Natural killer cell treated with Interleukin-12 subunit alpha and Interleukin-12 subunit beta and Interleukin-15 and Interleukin-18, amount 100 ng/mL, for 72 hours (primary cell): ENCODE measurements around the gene SRCAP. TPM values are rescaled to one million over a fixed set of nuclear protein-coding genes. Genes with fewer than 3 reads are reported as not detected.

ENCODE experiments used
- ATAC-seq, 2 donors: fragments of 150-1000 bp; cut with Tn5 transposase in 1 of 2; sonication (Bioruptor Pico), chemical (Tn5 transposase) in 1 of 2; 2 replicates each; pipeline ENCODE4 v1.10.0; 2021
- DNase-seq: peaks from one replicate; pipeline ENCODE4 v3.0.0; 2022; ENCODE audit warnings: low spot score
- H3K27ac Mint-ChIP-seq, 2 donors: 1 replicate in 1 of 2; 2 replicates in 1 of 2; pipeline ENCODE4 v1.8.0; 2022; ENCODE audit warnings: mixed read lengths in 2 of 2, mild to moderate bottlenecking in 1 of 2, moderate library complexity in 1 of 2
- H3K27me3 Mint-ChIP-seq, 2 donors: 1 replicate in 1 of 2; 2 replicates in 1 of 2; pipeline ENCODE4 v1.8.0; 2022; ENCODE audit warnings: mixed read lengths in 2 of 2
- H3K36me3 Mint-ChIP-seq: one replicate; pipeline ENCODE4 v1.8.0; 2022; ENCODE audit warnings: mixed read lengths
- H3K4me1 Mint-ChIP-seq, 2 donors: 1 replicate in 1 of 2; 2 replicates in 1 of 2; pipeline ENCODE4 v1.8.0; 2022; ENCODE audit warnings: low read depth in 2 of 2, mixed read lengths in 2 of 2, mild to moderate bottlenecking in 1 of 2
- H3K4me3 Mint-ChIP-seq: one replicate; pipeline ENCODE4 v1.8.0; 2022; ENCODE audit warnings: mixed read lengths
- H3K9me3 Mint-ChIP-seq: 2 replicates; pipeline ENCODE4 v1.8.0; 2022; ENCODE audit warnings: mixed read lengths
- total RNA-seq, 2 donors: library from RNA; stranded (reverse); gene quantifications; one replicate each; pipeline ENCODE4 v1.2.3, GENCODE V29; 2022

SRCAP gene
- total RNA-seq, 2 donors from 2014 or later: 90.8 to 121 TPM

DNA sequence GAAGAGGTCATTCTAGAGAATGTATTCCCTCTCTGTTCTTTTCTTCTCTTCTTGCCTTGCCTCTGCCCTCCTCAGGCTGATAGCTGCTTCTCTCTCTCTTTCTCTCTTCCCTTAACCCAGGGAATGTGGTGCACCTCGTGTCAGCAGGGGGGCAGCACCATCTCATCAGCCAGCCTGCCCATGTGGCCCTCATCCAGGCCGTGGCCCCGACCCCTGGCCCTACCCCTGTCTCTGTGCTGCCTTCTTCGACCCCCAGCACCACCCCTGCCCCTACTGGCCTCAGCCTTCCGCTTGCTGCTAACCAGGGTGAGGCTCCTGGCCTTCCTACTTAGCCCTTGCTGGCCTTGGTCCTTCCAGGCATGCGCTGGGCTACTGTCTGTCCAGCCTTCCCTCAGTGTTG lies 23.5 kb downstream of the SRCAP start:
- Mint-ChIP-seq H3K36me3 (peaks cover 44% of the 10 kb centered on the region), H3K4me1 (peaks cover 17 to 25% of the 10 kb centered on the region in 2 donors), H3K27me3 (no peaks in the 10 kb centered on the region), H3K27ac (peak overlapping the region in 1 of 2 donors; percentile 12), H3K4me3 (no peak overlapping the region), H3K9me3 (no peaks in the 10 kb centered on the region)
- ATAC-seq (peak in 1 of 2 donors; percentile 31), DNase-seq (no peak)

DNA sequence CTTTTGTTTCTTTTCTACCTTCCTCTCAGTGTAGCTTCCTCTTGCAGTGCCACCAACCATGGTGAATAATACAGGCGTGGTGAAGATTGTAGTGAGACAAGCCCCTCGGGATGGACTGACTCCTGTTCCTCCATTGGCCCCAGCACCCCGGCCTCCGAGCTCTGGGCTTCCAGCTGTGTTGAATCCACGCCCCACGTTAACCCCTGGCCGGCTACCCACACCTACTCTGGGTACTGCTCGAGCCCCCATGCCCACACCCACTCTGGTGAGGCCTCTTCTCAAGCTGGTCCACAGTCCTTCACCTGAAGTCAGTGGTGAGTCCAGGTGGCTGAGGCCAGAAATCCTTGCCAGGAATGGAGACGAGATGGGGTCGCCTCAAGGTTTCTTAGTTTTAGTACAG lies 23.9 kb downstream of the SRCAP start:
- DNase-seq (no peak), ATAC-seq (no peak)
- peaks cover 17 to 26% of the 10 kb centered on the region in 2 donors for H3K4me1 Mint-ChIP-seq
- peak overlapping the region; percentile 12 to 42 for H3K27ac Mint-ChIP-seq
- H3K27me3 Mint-ChIP-seq: no peaks in the 10 kb centered on the region
- peaks cover 46% of the 10 kb centered on the region for H3K36me3 Mint-ChIP-seq
- no peaks in the 10 kb centered on the region for H3K9me3 Mint-ChIP-seq
- no peak overlapping the region for H3K4me3 Mint-ChIP-seq

DNA sequence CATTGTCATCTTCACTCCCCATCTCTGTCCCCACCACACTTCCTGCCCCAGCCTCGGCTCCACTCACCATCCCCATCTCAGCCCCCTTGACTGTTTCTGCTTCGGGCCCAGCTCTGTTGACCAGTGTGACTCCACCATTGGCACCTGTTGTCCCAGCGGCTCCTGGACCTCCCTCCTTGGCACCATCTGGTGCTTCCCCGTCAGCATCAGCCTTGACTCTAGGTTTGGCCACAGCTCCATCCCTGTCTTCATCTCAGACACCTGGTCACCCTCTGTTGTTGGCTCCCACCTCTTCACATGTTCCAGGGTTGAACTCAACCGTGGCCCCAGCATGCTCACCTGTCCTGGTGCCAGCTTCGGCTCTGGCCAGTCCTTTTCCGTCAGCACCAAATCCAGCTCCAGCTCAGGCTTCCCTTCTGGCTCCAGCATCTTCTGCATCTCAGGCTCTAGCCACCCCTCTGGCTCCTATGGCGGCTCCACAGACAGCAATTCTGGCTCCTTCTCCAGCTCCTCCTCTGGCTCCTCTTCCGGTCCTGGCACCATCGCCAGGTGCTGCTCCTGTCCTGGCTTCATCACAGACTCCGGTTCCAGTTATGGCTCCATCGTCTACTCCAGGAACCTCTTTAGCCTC lies 24.9 kb downstream of the SRCAP start:
- no peaks in the 10 kb centered on the region for H3K27me3 Mint-ChIP-seq
- peak overlapping the region; percentile 12 to 42 for H3K27ac Mint-ChIP-seq
- H3K36me3 Mint-ChIP-seq: peaks cover 50% of the 10 kb centered on the region
- no peak overlapping the region for H3K4me3 Mint-ChIP-seq
- ATAC-seq (peak in 1 of 2 donors; percentile 48), DNase-seq (no peak)
- no peaks in the 10 kb centered on the region for H3K9me3 Mint-ChIP-seq
- peaks cover 17 to 28% of the 10 kb centered on the region in 2 donors for H3K4me1 Mint-ChIP-seq

DNA sequence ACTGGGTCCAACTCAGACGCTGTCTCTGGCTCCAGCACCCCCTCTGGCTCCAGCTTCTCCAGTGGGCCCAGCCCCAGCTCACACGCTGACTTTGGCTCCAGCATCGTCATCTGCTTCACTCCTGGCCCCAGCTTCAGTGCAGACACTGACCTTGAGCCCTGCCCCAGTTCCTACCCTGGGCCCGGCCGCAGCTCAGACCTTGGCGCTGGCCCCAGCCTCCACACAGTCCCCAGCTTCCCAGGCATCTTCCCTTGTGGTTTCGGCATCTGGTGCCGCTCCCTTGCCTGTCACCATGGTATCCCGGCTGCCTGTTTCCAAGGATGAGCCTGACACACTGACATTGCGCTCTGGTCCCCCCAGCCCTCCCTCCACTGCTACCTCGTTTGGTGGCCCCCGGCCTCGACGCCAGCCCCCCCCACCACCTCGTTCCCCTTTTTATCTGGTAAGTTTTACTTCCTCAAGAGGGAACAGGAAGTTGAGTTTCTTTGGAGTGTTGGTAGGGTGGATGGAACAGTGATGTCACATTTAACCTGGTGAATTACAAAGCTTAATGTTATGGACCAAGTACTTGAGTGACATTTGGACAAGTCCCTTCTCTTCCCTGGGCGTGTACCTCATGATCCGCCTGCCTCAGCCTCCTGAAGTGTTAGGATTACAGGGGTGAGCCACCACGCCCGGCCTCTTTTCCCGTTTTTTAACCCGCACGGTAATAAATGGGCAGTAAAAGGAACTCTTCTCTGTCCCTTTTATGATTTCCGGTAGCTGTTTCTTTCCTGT lies 25.9 kb downstream of the SRCAP start:
- Mint-ChIP-seq H3K4me3 (no peak overlapping the region), H3K27ac (no peak overlapping the region), H3K4me1 (peaks cover 17 to 29% of the 10 kb centered on the region in 2 donors), H3K27me3 (no peaks in the 10 kb centered on the region), H3K9me3 (no peaks in the 10 kb centered on the region), H3K36me3 (peaks cover 54% of the 10 kb centered on the region)
- DNase-seq (no peak), ATAC-seq (no peak)

DNA sequence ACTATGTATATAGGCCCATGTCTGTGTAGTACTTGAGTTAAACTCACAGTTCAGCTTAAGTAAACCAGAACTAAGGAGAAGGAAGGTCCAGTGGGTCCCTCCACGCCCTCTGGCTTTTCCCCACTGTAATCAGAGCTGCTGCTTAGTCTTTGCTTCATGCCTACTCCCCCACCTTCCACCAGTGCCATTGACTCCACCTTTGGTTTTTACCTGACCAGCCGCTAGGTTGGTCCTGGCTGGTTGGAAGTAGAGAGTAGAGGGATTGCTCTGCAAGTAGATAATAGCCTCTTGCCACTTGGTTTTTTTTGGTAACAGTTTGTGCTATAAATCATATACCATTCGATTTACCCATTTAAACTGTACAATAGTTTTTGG lies 26.4 kb downstream of the SRCAP start:
- Mint-ChIP-seq H3K9me3 (no peaks in the 10 kb centered on the region), H3K27me3 (no peaks in the 10 kb centered on the region), H3K27ac (no peak overlapping the region), H3K4me3 (no peak overlapping the region), H3K4me1 (peaks cover 17 to 27% of the 10 kb centered on the region in 2 donors), H3K36me3 (peaks cover 49% of the 10 kb centered on the region)
- DNase-seq (no peak), ATAC-seq (no peak)

DNA sequence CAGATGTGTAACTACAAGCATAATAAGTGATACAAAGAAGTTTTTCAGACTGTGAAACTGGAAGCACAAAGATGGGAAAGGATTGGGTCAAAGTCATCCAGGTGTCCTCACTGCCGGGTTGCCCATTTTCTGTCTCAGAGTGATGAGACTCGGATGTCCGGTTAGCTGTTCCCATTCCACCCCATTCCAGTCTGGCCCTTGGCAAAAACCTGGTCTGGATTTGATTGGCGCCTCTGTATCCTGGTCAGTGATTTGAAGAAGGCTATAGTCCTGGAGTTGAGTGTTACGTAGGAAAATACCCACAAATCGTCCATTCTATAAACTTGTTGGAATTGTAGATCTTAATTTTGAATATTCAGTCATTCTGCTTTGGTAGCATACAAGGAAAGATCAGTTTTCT lies 29.4 kb downstream of the SRCAP start:
- no peak for ATAC-seq
- DNase-seq: no peak
- Mint-ChIP-seq H3K9me3 (no peaks in the 10 kb centered on the region), H3K36me3 (peaks cover 42% of the 10 kb centered on the region), H3K4me3 (no peak overlapping the region), H3K27me3 (no peaks in the 10 kb centered on the region), H3K27ac (peak overlapping the region in 1 of 2 donors; percentile 10), H3K4me1 (peaks cover 7 to 14% of the 10 kb centered on the region in 2 donors)

DNA sequence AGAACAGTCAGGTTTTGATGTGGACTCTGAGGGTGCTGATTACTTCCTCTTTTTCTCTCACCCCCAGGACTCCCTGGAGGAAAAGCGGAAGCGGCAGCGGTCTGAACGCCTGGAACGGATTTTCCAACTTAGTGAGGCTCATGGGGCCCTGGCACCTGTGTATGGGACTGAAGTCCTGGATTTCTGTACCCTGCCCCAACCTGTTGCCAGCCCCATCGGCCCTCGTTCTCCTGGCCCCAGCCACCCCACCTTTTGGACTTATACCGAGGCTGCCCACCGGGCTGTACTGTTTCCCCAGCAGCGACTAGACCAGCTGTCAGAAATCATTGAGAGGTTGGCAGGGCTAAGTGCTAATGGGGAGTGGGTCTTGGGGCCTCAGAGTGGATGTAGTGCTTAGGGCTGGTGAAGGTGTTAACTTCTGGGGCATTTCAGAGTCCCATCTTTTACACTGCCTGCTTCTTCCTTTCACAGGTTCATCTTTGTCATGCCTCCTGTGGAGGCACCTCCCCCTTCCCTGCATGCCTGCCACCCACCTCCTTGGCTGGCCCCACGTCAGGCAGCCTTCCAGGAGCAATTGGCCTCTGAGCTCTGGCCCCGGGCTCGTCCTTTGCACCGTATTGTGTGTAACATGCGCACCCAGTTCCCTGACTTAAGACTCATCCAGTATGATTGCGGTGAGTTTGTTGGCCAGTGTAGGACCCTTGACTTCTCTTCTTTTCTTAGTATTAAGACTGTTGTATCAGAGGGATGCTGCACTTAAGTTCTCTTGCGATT lies 30.1 kb downstream of the SRCAP start:
- H3K4me3 Mint-ChIP-seq: no peak overlapping the region

DNA sequence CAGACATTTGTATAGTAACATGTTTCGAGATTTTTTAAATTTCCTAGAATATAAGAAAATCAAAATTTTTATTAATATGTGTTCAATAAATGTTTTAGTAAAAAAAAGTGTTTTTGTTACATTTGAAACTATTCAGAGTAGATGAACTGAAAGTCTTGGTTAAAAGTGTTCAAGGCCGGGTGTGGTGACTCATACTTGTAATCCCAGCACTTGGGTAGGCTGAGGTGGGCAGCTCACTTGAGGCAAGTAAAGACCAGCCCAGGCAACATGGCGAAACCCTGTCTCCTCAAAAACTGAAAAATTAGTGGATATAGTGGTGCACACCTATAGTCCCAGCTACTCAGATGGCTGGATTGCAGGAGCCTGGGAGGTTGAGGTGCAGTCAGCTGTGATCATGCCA lies 32.4 kb downstream of the SRCAP start:
- H3K4me1 Mint-ChIP-seq: peaks cover 0 to 10% of the 10 kb centered on the region in 2 donors
- DNase-seq (no peak), ATAC-seq (peak in 1 of 2 donors; percentile 49)
- H3K27ac Mint-ChIP-seq: no peak overlapping the region
- H3K27me3 Mint-ChIP-seq: no peaks in the 10 kb centered on the region
- peaks cover 34% of the 10 kb centered on the region for H3K36me3 Mint-ChIP-seq
- no peak overlapping the region for H3K4me3 Mint-ChIP-seq
- H3K9me3 Mint-ChIP-seq: no peaks in the 10 kb centered on the region

More for the DNA sequence above, 30.1 kb downstream of the SRCAP start:
- DNase-seq (no peak), ATAC-seq (no peak)
- H3K27me3 Mint-ChIP-seq: no peaks in the 10 kb centered on the region
- H3K36me3 Mint-ChIP-seq: peaks cover 38% of the 10 kb centered on the region
- H3K27ac Mint-ChIP-seq: no peak overlapping the region
- no peaks in the 10 kb centered on the region for H3K9me3 Mint-ChIP-seq
- H3K4me1 Mint-ChIP-seq: peaks cover 4 to 13% of the 10 kb centered on the region in 2 donors

DNA sequence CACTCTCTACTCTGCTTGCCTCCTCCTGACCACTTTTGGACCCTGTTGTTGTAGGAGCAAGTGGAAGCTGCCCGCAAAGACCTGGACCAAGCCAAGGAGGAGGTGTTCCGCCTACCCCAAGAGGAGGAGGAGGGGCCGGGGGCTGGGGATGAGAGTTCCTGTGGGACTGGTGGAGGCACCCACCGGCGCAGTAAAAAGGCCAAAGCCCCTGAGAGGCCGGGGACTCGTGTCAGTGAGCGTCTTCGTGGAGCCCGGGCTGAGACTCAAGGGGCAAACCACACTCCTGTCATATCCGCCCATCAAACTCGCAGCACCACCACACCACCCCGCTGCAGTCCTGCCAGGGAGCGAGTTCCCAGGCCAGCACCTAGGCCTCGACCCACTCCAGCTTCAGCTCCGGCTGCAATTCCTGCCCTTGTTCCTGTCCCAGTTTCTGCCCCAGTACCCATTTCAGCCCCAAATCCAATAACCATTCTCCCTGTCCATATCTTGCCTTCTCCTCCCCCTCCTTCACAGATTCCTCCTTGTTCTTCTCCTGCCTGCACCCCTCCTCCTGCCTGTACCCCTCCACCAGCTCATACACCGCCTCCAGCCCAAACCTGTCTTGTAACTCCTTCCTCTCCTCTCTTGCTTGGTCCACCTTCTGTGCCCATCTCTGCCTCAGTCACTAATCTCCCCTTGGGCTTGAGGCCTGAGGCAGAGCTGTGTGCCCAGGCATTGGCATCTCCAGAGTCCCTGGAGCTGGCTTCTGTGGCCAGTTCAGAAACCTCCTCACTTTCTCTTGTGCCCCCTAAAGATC lies 38.2 kb downstream of the SRCAP start:
- Mint-ChIP-seq H3K4me3 (no peak overlapping the region), H3K27ac (peak overlapping the region in 1 of 2 donors; percentile 34), H3K9me3 (no peaks in the 10 kb centered on the region), H3K36me3 (peaks cover 36% of the 10 kb centered on the region), H3K27me3 (no peaks in the 10 kb centered on the region), H3K4me1 (peaks cover 9 to 28% of the 10 kb centered on the region in 2 donors)
- ATAC-seq (peak in 1 of 2 donors; percentile 25), DNase-seq (no peak)

DNA sequence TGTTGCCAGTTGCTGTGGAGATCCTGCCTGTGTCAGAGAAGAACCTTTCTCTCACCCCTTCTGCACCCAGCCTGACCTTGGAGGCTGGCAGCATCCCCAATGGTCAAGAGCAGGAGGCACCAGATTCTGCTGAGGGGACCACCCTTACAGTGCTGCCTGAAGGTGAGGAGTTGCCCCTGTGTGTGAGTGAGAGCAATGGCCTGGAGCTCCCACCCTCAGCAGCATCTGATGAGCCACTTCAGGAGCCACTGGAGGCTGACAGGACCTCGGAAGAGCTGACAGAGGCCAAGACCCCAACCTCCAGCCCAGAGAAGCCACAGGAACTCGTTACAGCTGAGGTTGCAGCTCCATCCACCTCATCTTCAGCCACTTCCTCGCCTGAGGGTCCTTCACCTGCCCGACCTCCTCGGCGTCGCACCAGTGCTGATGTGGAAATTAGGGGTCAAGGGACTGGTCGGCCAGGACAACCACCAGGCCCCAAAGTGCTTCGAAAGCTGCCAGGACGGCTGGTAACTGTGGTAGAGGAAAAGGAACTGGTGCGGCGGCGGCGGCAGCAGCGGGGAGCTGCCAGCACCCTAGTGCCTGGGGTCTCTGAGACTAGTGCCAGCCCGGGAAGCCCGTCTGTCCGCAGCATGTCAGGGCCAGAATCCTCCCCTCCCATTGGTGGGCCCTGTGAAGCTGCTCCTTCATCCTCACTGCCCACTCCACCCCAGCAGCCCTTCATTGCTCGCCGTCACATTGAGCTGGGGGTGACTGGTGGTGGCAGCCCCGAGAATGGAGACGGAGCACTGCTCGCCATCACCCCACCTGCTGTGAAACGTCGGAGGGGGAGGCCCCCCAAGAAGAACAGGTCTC lies 39.0 kb downstream of the SRCAP start:
- no peak overlapping the region for H3K4me3 Mint-ChIP-seq
- H3K27ac Mint-ChIP-seq: peak overlapping the region in 1 of 2 donors; percentile 34
- H3K27me3 Mint-ChIP-seq: no peaks in the 10 kb centered on the region
- peaks cover 9 to 28% of the 10 kb centered on the region in 2 donors for H3K4me1 Mint-ChIP-seq
- ATAC-seq (no peak), DNase-seq (no peak)
- peaks cover 32% of the 10 kb centered on the region for H3K36me3 Mint-ChIP-seq
- H3K9me3 Mint-ChIP-seq: no peaks in the 10 kb centered on the region

DNA sequence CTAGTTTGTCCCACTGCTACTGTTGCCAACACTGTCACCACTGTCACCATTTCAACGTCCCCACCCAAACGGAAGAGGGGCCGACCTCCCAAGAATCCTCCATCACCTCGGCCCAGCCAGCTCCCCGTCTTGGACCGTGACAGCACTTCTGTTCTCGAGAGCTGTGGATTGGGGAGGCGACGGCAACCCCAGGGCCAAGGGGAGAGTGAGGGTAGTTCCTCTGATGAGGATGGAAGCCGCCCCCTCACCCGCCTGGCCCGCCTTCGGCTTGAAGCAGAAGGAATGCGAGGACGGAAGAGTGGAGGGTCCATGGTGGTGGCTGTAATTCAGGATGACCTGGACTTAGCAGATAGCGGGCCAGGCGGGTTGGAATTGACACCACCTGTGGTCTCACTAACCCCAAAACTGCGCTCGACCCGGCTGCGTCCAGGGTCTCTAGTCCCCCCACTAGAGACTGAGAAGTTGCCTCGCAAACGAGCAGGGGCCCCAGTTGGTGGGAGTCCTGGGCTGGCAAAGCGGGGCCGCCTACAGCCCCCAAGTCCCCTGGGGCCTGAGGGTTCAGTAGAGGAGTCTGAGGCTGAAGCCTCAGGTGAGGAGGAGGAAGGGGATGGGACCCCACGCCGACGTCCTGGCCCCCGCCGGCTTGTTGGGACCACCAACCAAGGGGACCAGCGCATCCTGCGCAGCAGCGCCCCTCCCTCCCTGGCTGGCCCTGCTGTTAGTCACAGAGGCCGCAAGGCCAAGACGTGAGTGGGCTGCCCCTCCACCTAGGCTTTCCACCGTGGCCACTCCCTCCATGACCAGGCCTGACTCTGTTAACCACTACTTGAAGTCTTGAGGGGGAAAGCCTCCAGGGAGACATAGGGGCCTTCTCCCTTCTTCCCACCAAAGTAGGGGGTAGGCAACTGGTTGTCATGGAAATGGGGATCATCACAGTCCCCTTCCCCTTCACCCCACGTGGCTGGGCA lies 40.3 kb downstream of the SRCAP start:
- DNase-seq (no peak), ATAC-seq (peak in 1 of 2 donors; percentile 13)
- no peaks in the 10 kb centered on the region for H3K27me3 Mint-ChIP-seq
- no peaks in the 10 kb centered on the region for H3K9me3 Mint-ChIP-seq
- peaks cover 9 to 24% of the 10 kb centered on the region in 2 donors for H3K4me1 Mint-ChIP-seq
- no peak overlapping the region for H3K4me3 Mint-ChIP-seq
- no peak overlapping the region for H3K27ac Mint-ChIP-seq
- H3K36me3 Mint-ChIP-seq: peaks cover 26% of the 10 kb centered on the region
